Stimulated activated CD4-positive, alpha-beta T cell treated with anti-CD3 and anti-CD28 coated beads, Interleukin-1b, Interleukin-23, amount 100 ng/mL, for 24 hours (primary cell): ENCODE measurements around the gene CNTLN.
"Not testable (repeated sequence)": the region's sequence is repeated elsewhere in the genome, so short reads cannot be mapped to it uniquely, and the experiment has no call there.

Source experiments
- DNase-seq, 4 experiments: peaks; one replicate each; pipeline ENCODE4 v3.0.0-alpha.2; 2020; ENCODE audit warnings: low read depth in 4 of 4, low spot score in 1 of 4

CNTLN gene

GRCh38 chr9:17294822-17295624 lies 160.2 kb downstream of the CNTLN start:
- DNase-seq: no peak

- DNase-seq: no peak
These were observed 180.5 kb downstream of the CNTLN start for GRCh38 chr9:17315341-17315740.

- no peak for DNase-seq
These were observed 184.0 kb downstream of the CNTLN start for GRCh38 chr9:17318821-17319320.

- DNase-seq: no peak
These were observed 185.0 kb downstream of the CNTLN start for GRCh38 chr9:17319864-17320263.

GRCh38 chr9:17322882-17323864 lies 188.3 kb downstream of the CNTLN start:
- DNase-seq: no peak

- no peak for DNase-seq
These were observed 193.5 kb downstream of the CNTLN start for GRCh38 chr9:17328331-17328730.

- no peak for DNase-seq
These were observed 195.3 kb downstream of the CNTLN start for GRCh38 chr9:17330097-17330496.

GRCh38 chr9:17332115-17332514 lies 197.3 kb downstream of the CNTLN start:
- no peak for DNase-seq

- DNase-seq: no peak
These were observed 204.3 kb downstream of the CNTLN start for GRCh38 chr9:17339156-17339555.

- no peak for DNase-seq
These were observed 207.9 kb downstream of the CNTLN start for GRCh38 chr9:17342696-17343095.

- no peak for DNase-seq
These were observed 215.0 kb downstream of the CNTLN start for GRCh38 chr9:17349831-17350230.

- DNase-seq: not testable (repeated sequence)
These were observed 219.2 kb downstream of the CNTLN start for GRCh38 chr9:17354006-17354405.

GRCh38 chr9:17361378-17361777 lies 226.5 kb downstream of the CNTLN start:
- DNase-seq: no peak

- DNase-seq: no peak
These were observed 232.2 kb downstream of the CNTLN start for GRCh38 chr9:17367035-17367434.

- no peak for DNase-seq
These were observed 245.5 kb downstream of the CNTLN start for GRCh38 chr9:17380126-17380861.

- no peak for DNase-seq
These were observed 252.7 kb downstream of the CNTLN start for GRCh38 chr9:17387565-17387964.

GRCh38 chr9:17389026-17389425 lies 254.2 kb downstream of the CNTLN start:
- no peak for DNase-seq

- DNase-seq: no peak
These were observed 260.2 kb downstream of the CNTLN start for GRCh38 chr9:17394881-17395510.

- not testable (repeated sequence) for DNase-seq
These were observed 262.4 kb downstream of the CNTLN start for GRCh38 chr9:17397166-17397728.

GRCh38 chr9:17398350-17398749 lies 263.5 kb downstream of the CNTLN start:
- DNase-seq: no peak
